Activated CD4-positive, alpha-beta T cell treated with anti-CD3 and anti-CD28 coated beads for 1 hour (primary cell): Measurements from ENCODE around the gene KIF18B.

Experiments used
- DNase-seq: peaks from one replicate; pipeline ENCODE4 v3.0.0-alpha.2; 2020

The KIF18B gene

GRCh38 chr17:44935116-44935515 lies 12.5 kb downstream of the KIF18B start:
- DNase-seq: no peak

DNA sequence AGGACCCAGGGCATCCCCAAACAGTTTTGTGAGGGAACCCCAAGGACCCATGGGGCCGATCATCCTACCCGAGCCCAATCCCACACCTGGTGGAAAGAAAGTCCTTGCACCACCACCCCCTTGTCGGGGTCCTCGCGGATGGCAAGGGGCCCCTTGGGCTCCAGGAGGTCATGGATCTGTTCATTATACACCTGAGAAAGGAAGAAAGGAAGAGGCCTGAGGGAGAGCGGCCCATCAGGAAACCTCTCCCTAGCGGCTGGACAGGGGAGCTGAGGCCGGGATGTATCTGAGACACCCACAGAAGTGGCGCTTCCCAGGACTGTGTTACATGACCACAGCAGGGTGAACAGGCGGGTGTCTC lies 12.8 kb downstream of the KIF18B start:
- no peak for DNase-seq

- DNase-seq: no peak
These were observed 13.5 kb downstream of the KIF18B start for GRCh38 chr17:44933824-44934744.

- DNase-seq: no peak
These were observed 14.8 kb downstream of the KIF18B start for GRCh38 chr17:44932787-44933097.

- no peak for DNase-seq
These were observed 15.3 kb downstream of the KIF18B start for GRCh38 chr17:44932096-44932786.

- DNase-seq: no peak
These were observed 16.2 kb downstream of the KIF18B start for GRCh38 chr17:44931376-44931775.

- DNase-seq: no peak
These were observed 16.9 kb downstream of the KIF18B start for GRCh38 chr17:44930667-44931066.

DNA sequence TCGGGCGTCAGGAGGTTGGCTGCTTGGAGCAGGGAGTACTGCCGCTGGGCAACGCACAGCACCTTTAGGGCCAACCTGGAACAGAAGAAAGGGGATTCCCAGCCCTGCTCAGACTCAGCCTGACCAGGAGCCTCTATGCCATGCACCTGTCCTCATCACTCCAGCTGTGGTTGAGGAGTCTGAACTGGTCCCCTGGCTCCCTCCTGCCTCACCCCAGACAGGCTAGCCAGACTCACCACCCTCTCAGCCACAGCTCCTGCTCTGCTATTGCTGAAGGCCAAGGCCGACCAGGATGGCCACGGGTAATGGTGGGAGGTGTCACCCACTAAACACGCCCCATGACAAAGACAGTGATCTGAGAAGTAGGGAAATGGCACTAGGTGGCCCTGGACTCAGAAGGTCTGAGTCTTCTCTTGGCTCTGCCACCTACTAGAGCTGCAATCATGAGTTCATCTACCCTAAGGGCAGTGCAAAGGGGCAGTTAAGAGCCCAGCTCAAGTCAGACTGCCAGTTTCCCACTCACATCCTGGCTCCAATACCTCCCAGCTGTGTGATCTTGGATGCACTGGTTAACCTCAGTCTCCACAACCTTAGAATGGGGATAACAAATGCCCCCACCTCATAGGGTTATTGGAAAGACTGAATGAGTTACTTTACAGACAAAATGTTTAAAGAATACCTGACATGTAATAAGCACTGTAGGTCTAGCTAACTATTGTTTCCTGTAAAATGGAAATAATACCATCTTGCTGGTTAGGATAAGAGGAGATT lies 18.4 kb downstream of the KIF18B start:
- DNase-seq: no peak

- no peak for DNase-seq
These were observed 19.4 kb downstream of the KIF18B start for GRCh38 chr17:44928136-44928535.

DNA sequence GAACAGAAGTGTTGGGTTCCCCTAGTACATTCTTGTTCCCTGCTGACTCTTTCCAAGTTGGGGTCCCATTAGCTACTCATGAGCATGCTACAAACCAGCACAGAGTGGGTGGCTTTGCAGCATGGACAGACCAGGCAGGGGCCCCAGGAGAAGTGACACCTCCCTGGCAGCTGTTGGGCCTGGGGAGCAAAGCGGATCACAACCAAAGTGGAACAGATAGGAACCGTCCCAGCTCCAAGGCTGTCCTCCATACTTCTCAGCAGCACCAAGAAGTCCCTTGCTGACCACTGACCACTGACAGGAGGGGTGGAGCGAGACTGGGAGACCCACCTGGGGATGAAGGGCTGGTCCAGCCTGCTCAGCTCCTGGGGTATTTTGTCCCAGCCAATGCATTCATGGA lies 19.9 kb downstream of the KIF18B start:
- DNase-seq: no peak

GRCh38 chr17:44926821-44927525 lies 20.6 kb downstream of the KIF18B start:
- no peak for DNase-seq

GRCh38 chr17:44925731-44926697 lies 21.6 kb downstream of the KIF18B start:
- no peak for DNase-seq

- DNase-seq: no peak
These were observed 23.4 kb downstream of the KIF18B start for GRCh38 chr17:44924107-44924544.

- DNase-seq: no peak
These were observed 24.7 kb downstream of the KIF18B start for GRCh38 chr17:44922746-44923470.

- DNase-seq: no peak
These were observed 25.4 kb downstream of the KIF18B start for GRCh38 chr17:44922136-44922535.

DNA sequence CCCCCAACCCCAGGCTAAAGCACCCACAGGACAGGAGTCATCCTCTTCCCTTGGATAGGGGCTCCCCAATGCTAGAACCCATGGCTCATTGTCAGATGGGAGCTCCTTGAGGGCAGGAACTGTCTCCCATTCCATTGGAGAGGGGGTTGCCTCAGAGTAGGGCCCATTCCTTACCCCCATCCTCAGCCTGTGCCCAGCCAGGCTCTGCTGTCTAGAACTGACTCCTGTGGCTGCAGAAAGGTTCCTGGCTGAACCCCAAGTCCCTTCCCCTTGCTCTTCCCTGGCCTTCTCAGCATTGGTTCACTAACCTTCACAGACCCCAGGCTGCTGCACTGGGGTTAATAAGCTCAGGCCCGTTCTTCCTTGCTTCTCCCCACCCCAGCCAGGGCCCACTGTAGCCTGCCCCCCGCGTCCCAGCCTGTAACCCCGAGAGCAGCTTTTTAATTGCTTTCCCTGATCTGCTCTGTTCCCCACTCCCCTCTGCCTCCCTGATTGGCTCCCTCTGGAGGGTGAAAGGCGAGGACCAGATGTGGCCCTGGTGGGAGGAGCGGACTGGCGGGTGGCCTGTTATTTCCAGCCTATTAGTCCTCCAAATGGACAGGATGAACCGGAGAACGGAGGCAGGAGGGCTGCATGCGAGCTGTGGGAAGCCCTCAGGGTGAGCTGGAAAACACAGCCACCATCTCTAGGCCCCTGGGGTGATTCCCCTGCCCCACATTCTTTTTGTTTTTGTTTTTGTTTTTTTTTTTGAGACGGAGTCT lies 26.3 kb downstream of the KIF18B start:
- no peak for DNase-seq

DNA sequence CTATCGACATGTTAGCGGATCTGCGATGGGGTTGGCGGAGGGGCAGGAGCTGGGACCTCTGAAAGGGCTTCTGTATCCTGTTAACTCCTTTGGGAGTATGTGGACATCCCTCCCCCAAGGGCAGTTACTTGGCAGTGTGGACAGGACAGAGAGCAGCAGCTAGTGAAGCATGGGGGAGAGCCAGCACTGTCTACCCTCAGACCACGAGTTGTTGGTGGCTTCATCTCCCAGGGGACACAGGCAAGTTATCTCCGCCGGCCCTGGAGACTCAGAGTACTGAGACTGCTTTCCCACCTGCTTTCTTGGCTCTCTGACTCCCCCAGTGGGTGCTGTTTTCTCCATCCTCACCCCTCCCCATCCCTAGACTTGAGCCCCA lies 27.0 kb downstream of the KIF18B start:
- DNase-seq: no peak

DNA sequence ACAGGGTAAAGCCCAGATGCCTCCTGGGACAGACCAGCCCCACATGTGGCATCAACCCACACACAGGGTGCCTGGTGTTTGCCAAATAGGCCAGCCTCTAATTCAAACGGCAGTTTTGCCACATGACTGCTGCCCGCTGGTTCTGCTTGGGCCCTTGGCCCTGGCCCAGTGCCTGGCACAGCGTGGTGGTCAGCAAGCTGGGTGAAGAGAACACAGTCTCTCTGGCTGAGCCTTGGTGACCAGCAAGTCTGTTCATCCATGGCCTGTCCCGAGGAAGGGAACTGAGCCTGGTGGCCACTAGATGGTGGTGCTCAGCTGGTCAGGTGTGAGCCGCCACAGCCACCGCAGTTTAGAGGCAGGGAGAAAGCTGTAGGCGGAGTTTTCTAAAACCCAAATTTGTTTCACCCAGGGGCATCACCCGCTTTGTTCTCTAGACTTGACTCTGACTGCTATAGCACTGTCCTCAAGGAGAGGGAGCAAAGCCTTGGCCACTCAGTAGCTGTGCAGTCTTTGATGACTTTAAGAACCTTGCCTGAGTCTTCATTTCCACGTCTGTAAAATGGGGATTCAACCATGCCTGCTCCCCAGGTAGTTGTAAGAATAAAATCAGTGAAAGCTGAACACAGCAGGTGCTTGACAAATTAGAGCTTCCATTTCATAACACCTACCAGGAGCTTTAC lies 27.5 kb downstream of the KIF18B start:
- peak; percentile 47 for DNase-seq

- DNase-seq: no peak
These were observed 28.2 kb downstream of the KIF18B start for GRCh38 chr17:44919411-44919810.

DNA sequence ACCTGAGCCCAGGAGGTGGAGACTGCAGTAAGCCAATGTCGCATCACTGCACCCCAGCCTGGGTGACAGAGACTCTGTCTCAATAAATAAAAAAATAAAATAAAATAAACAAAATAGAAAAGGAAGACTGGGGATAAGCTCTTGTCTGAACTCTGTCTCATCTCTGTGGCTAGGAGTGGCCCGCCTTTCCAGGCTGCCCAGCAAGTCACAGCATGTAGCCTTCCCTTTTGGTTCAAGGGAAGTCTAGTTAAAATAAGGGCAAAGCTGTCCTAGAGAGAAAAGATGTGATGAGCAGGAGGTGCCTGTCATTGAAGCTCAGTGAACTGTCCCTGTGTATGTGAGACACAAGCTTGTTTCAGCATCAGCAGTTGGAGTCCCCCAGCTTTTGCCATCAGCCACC lies 29.6 kb downstream of the KIF18B start:
- DNase-seq: no peak
